Measurements from ENCODE around the gene BBS9.
"Not testable (repeated sequence)": the region's sequence is repeated elsewhere in the genome, so short reads cannot be mapped to it uniquely, and the experiment has no call there.

BBS9 gene

GRCh38 chr7:33193308-33193864 lies 64.0 kb downstream of the BBS9 start:
- peak; percentile 30 for FAIRE-seq

DNA sequence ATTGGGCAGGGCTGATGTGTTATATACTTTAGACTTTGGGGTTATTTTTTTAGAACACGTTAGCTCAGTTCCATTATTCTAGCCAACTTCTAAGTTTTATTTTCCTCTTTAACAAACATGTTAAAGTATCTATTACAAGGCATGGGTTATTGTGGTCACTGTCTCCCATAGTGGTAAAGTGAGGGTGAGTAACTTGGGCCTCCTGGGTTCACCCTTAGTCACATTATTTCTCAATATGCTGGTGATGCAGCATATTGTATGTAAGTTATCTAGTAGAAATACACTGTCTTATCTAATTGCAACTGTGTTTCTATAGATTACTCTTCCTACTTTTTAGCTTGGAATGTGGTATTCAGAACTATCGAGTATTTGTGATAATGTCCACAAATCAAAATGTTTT lies 65.9 kb downstream of the BBS9 start:
- no peak for FAIRE-seq

More at GRCh38 chr7:33193308-33193864, 64.0 kb downstream of the BBS9 start:
- DNase-seq (ENCODE audit: low spot score) = no peak

GRCh38 chr7:33196221-33196620 lies 66.9 kb downstream of the BBS9 start:
- DNase-seq (ENCODE audit: low spot score) (no peak), FAIRE-seq (no peak)

More for the DNA sequence above, 65.9 kb downstream of the BBS9 start:
- no peak for DNase-seq (ENCODE audit: low spot score)

- FAIRE-seq (no peak), DNase-seq (ENCODE audit: low spot score) (no peak)
Measured at GRCh38 chr7:33200282-33200681, 70.9 kb downstream of the BBS9 start.

DNA sequence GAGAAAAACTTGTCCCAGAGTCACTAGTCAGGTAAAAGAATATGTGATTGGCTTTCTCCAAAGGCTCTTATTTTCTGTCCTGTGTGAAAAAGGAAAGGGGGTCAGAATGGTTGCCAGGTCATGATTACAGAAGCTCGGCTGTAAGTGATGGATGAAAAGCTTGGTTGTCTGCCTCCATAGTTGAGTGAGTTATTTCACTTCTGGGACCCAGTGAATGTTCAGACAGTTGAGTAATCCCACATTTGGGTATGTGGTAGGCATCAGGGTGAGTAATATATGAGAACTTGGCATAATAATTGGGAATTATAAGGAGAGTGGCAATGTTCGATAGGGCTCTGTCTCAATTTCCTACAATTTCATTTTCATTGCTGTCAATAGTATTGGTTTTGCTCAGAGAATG lies 72.5 kb downstream of the BBS9 start:
- FAIRE-seq = no peak
- no peak for DNase-seq (ENCODE audit: low spot score)

DNA sequence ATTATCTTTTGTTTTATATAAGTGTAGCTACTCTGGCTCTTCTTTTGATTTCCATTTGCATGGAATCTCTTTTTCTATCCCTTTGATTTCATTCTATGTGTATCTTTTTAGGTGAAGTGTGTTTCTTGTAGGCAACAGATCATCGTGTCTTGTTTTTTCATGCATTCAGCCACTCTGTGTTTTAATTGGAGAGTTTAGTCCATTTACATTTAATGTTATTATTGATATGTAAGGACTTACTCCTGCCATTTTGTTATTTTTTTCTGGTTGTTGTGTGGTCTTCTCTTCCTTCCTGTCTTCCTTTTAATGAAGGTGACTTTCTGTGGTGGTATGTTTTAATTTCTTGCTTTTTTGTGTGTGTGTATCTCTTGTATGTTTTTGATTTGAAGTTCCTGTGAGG lies 81.6 kb downstream of the BBS9 start:
- no peak for DNase-seq (ENCODE audit: low spot score)
- FAIRE-seq = no peak

DNA sequence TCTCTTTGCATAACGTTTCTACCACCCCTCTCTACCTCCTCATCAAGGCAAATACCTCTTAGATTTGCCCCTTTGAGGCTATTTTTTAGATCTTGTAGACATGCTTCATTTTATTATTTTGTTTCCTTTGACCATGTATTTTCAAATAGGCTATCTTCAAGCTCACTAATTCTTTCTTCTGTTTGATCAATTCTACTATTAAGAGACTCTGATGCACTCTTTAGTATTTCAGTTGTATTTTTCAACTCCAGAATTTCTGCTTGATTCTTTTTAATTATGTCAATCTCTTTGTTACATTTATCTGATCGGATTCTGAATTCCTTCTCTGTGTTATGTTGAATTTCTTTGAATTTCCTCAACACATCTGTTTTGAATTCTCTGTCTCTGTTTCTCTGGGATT lies 82.8 kb downstream of the BBS9 start:
- no peak for FAIRE-seq
- no peak for DNase-seq (ENCODE audit: low spot score)

DNA sequence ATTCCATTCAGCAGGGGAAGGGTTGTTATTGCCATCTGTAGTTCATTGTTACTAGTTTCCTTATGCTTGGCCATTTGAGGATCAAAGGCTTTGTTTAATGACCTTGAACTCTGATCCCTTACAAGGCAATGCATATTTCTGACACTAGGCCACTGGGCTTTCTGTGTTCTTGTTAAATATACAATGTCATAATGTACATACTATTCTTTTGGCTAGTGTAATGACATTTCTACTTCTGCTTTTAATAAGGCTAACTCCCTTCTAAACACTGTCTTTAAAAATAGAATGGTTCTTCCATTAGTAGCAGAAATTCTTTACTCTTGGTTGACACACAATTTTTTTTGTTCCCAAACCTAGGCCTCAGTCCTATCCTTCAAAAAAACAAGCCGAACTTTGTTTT lies 86.6 kb downstream of the BBS9 start:
- no peak for FAIRE-seq

DNA sequence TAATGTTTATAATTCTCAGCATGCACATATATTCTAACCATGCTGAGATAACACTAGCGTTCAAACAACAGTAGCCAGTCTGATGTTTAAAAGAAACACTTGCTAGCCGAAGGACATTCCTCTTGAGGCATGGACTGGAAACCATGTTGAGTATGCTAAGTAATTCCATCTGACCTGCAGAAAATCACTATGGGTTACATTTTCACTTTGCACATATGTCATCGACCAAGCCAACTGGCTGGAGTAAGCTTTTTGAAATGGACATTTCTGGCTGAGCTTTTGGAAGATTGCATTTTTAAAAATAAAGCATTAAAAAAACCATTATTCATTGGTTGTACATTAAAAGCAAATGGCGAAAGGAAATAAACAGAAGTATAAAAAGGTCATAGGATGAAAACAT lies 88.2 kb downstream of the BBS9 start:
- DNase-seq (ENCODE audit: low spot score) = no peak
- no peak for FAIRE-seq

More for the DNA sequence above, 86.6 kb downstream of the BBS9 start:
- no peak for DNase-seq (ENCODE audit: low spot score)

GRCh38 chr7:33218841-33219535 lies 89.6 kb downstream of the BBS9 start:
- not testable (repeated sequence) for FAIRE-seq; DNase-seq (ENCODE audit: low spot score)

- FAIRE-seq = no peak
- no peak for DNase-seq (ENCODE audit: low spot score)
Measured at GRCh38 chr7:33220231-33220630, 90.9 kb downstream of the BBS9 start.

- FAIRE-seq (no peak), DNase-seq (ENCODE audit: low spot score) (no peak)
Measured at GRCh38 chr7:33221390-33221789, 92.0 kb downstream of the BBS9 start.

DNA sequence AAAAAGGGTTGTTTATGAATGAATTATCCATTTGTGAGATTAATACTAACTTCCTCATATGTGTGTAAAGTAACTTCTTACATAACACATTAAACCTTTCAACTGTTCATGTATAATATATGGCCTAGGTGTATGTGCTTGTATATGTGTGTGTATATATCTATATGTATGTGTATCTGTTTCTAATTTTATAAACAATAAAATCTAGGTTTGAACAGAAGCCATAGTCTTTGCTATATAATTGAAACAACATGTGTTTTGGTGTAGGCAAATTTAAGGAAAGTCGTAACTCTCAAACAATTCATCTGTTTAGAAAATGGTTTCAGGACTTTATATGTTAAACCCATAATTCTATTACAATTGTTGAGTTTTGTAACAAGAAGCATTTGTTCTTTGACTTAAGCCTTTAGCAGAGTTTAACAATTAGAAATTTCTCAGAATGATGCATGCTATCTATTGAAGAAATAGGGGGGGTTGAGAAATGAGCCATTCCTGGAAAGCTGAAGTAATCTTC lies 103.3 kb downstream of the BBS9 start:
- FAIRE-seq (no peak), DNase-seq (ENCODE audit: low spot score) (no peak)

- DNase-seq (ENCODE audit: low spot score) = no peak
- no peak for FAIRE-seq
Measured at GRCh38 chr7:33233659-33234058, 104.3 kb downstream of the BBS9 start.

GRCh38 chr7:33237036-33237435 lies 107.7 kb downstream of the BBS9 start:
- FAIRE-seq (no peak), DNase-seq (ENCODE audit: low spot score) (no peak)

GRCh38 chr7:33243319-33243881 lies 114.0 kb downstream of the BBS9 start:
- DNase-seq (ENCODE audit: low spot score) (peak; percentile 39), FAIRE-seq (no peak)

GRCh38 chr7:33248671-33249070 lies 119.3 kb downstream of the BBS9 start:
- DNase-seq (ENCODE audit: low spot score) (no peak), FAIRE-seq (no peak)

DNA sequence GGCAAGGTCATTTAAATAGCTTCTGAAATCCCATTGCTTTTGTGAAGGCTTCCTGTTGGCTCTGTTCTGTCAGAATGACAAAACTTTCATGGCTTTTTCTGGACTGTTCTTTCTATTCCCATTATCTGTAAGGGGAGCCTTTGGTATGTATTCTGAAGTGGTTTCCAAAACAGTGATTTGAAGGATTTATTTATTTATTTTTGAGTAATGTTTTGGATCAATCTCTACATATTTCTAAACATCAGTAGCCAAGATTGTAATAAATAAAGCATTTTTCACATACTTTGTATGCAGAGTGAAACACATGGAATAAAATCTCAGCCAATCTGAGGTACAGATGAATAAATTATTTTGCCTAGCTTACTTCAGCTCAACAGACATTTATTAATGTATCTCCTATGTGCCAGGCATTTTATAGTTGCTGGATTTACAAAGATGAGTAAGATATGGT lies 121.1 kb downstream of the BBS9 start:
- FAIRE-seq = no peak

GRCh38 chr7:33251301-33251700 lies 121.9 kb downstream of the BBS9 start:
- FAIRE-seq = no peak
- DNase-seq (ENCODE audit: low spot score) = no peak

More for the DNA sequence above, 121.1 kb downstream of the BBS9 start:
- no peak for DNase-seq (ENCODE audit: low spot score)

DNA sequence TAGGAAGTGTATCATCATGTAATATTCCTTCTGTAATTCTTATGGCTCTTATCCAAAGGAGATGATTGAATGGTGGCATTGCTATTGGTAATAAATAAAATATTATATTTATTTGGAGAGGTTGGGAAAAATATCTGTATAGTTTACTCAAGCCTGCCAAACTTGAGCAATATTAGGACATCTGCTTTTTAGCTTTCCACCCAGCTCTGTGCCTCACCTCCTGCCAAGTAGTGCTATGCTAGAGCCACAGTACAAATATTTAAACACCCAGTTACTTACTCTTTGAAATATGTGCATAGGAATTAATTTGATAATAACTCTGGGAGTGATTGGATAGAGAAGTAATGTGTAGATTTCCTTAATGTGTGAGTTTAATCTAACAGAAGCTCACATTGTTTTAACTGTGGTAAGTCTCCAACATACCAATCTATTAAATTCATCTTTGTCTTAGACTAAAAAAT lies 129.2 kb downstream of the BBS9 start:
- DNase-seq (ENCODE audit: low spot score) (no peak), FAIRE-seq (no peak)

DNA sequence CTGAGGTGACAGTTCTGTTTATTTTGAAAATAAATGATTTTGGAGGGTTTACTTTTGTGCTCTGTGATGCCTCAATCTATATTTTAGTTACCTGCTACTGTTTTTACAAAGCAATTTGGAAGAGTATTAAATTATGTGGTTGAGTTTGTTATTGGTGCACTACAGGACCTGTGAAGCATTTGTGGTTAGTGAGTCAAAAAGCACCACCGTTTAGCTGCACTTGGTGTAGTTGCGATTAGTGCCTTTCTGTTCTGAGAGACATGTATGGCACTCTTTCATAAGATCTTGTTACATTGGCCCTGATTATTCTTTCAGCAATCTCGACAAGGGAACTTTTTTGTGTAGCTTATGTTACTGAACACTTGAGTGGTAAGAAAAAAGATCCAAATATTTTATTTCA lies 132.2 kb downstream of the BBS9 start:
- DNase-seq (ENCODE audit: low spot score) (no peak), FAIRE-seq (no peak)

GRCh38 chr7:33262476-33262875 lies 133.1 kb downstream of the BBS9 start:
- DNase-seq (ENCODE audit: low spot score) (no peak), FAIRE-seq (no peak)

Data from urothelium cell line (cell line).